Glutamatergic neuron (in vitro differentiated cells): ENCODE measurements around the gene ARFGEF3. TPM values are rescaled to one million over a fixed set of nuclear protein-coding genes. Genes with fewer than 3 reads are reported as not detected.

Experiments
- DNase-seq: peaks from one replicate; pipeline ENCODE4 v3.0.0; 2022
- H3K27ac Mint-ChIP-seq: one replicate; pipeline ENCODE4 v1.8.0; 2020; ENCODE audit warnings: mild to moderate bottlenecking, mixed read lengths, inconsistent platforms; ENCODE audit not compliant: unreplicated experiment
- H3K27me3 Mint-ChIP-seq: one replicate; pipeline ENCODE4 v1.8.0; 2020; ENCODE audit warnings: mild to moderate bottlenecking, moderate library complexity, mixed read lengths, inconsistent platforms; ENCODE audit not compliant: unreplicated experiment
- H3K36me3 Mint-ChIP-seq: one replicate; pipeline ENCODE4 v1.8.0; 2020; ENCODE audit warnings: mild to moderate bottlenecking, mixed read lengths, inconsistent platforms; ENCODE audit not compliant: unreplicated experiment
- H3K4me1 Mint-ChIP-seq: one replicate; pipeline ENCODE4 v1.8.0; 2020; ENCODE audit warnings: mild to moderate bottlenecking, low read depth, mixed read lengths, inconsistent platforms; ENCODE audit not compliant: unreplicated experiment
- H3K4me3 Mint-ChIP-seq: one replicate; pipeline ENCODE4 v1.8.0; 2020; ENCODE audit warnings: mild to moderate bottlenecking, mixed read lengths, inconsistent platforms; ENCODE audit not compliant: unreplicated experiment
- H3K9me3 Mint-ChIP-seq: one replicate; pipeline ENCODE4 v1.8.0; 2020; ENCODE audit warnings: mild to moderate bottlenecking, moderate library complexity, mixed read lengths, inconsistent platforms; ENCODE audit not compliant: unreplicated experiment
- total RNA-seq: library from RNA; stranded (reverse); fragmentation: NEBNext Ultra II Directional; extraction: Animal tissue kit (Norgen Biotek cat#: 25700); gene quantifications from one replicate; pipeline ENCODE4 v1.2.1, GENCODE V29; 2021; ENCODE audit not compliant: unreplicated experiment
- TF ChIP-seq, protein P1 (sequence below): fragments of 200-600 bp; sonication (generic); IDR thresholded peaks from one replicate; pipeline ENCODE4 v1.5.0; 2021; ENCODE audit not compliant: partially characterized antibody, unreplicated experiment

ARFGEF3 gene
- total RNA-seq, 1 donor from 2014 or later: 15.3 TPM

- no peaks in the 10 kb centered on the region for H3K36me3 Mint-ChIP-seq
- TF ChIP-seq, protein P1, sequence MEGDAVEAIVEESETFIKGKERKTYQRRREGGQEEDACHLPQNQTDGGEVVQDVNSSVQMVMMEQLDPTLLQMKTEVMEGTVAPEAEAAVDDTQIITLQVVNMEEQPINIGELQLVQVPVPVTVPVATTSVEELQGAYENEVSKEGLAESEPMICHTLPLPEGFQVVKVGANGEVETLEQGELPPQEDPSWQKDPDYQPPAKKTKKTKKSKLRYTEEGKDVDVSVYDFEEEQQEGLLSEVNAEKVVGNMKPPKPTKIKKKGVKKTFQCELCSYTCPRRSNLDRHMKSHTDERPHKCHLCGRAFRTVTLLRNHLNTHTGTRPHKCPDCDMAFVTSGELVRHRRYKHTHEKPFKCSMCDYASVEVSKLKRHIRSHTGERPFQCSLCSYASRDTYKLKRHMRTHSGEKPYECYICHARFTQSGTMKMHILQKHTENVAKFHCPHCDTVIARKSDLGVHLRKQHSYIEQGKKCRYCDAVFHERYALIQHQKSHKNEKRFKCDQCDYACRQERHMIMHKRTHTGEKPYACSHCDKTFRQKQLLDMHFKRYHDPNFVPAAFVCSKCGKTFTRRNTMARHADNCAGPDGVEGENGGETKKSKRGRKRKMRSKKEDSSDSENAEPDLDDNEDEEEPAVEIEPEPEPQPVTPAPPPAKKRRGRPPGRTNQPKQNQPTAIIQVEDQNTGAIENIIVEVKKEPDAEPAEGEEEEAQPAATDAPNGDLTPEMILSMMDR: no peak
- no peak overlapping the region for H3K4me3 Mint-ChIP-seq
- H3K27me3 Mint-ChIP-seq: no peaks in the 10 kb centered on the region
- no peak overlapping the region for H3K27ac Mint-ChIP-seq
- DNase-seq: no peak
- H3K9me3 Mint-ChIP-seq: peaks cover 1% of the 10 kb centered on the region
- H3K4me1 Mint-ChIP-seq: peaks cover 17% of the 10 kb centered on the region
Measured at GRCh38 chr6:138183790-138184134, 22.0 kb downstream of the ARFGEF3 start.

GRCh38 chr6:138184230-138184629 is 22.5 kb downstream of the ARFGEF3 start:
- H3K27me3 Mint-ChIP-seq: no peaks in the 10 kb centered on the region
- no peaks in the 10 kb centered on the region for H3K36me3 Mint-ChIP-seq
- TF ChIP-seq, protein P1: no peak
- H3K9me3 Mint-ChIP-seq: peaks cover 1% of the 10 kb centered on the region
- peaks cover 17% of the 10 kb centered on the region for H3K4me1 Mint-ChIP-seq
- DNase-seq: no peak
- no peak overlapping the region for H3K4me3 Mint-ChIP-seq
- H3K27ac Mint-ChIP-seq: no peak overlapping the region

DNA sequence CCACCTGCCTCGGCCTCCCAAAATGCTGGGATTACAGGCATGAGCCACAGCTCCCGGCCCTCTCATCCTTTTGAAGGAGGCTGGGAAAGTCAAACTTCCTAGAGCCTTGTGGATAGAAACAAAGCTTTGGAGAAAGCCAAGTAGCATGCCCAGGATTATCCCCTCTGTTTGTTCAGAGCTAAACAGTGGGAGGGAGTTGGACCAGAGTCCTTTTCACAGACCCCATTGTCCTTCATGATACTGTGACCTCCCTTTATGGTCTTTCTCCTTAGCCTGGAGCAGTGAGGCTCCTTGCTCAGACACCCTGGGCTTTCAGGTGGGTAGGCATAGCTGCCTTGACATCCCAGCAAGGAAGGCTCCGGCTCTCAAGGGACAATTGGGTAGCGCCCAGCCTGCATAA is 25.4 kb downstream of the ARFGEF3 start:
- Mint-ChIP-seq H3K4me1 (peaks cover 16% of the 10 kb centered on the region), H3K27me3 (no peaks in the 10 kb centered on the region), H3K9me3 (no peaks in the 10 kb centered on the region), H3K4me3 (no peak overlapping the region), H3K27ac (no peak overlapping the region), H3K36me3 (no peaks in the 10 kb centered on the region)
- DNase-seq: no peak
- TF ChIP-seq, protein P1: no peak

GRCh38 chr6:138188278-138188941 is 26.7 kb downstream of the ARFGEF3 start:
- Mint-ChIP-seq H3K27me3 (no peaks in the 10 kb centered on the region), H3K36me3 (no peaks in the 10 kb centered on the region), H3K4me1 (peaks cover 7% of the 10 kb centered on the region), H3K4me3 (no peak overlapping the region), H3K9me3 (no peaks in the 10 kb centered on the region), H3K27ac (no peak overlapping the region)
- no peak for DNase-seq
- TF ChIP-seq, protein P1: no peak

DNA sequence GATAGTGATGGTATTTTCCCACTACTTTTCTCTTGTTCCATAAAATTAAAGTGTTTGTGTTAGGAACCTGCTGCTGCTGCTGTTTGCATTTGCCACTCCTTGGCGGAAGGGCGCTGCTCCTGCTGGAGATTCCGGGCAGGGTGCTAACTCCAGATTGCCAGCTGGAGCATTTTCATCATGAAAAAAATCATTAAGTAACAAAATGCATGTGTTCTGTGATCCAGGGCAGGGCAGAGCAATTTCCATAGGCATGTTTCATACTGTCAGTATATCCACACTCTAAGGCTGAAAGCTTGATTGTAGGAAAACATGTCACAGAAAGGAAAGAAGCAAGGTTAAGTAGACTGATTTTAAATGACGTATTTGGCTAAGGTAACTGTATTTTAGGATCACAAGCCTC is 32.5 kb downstream of the ARFGEF3 start:
- H3K9me3 Mint-ChIP-seq: peaks cover 3% of the 10 kb centered on the region
- H3K27ac Mint-ChIP-seq: no peak overlapping the region
- TF ChIP-seq, protein P1: no peak
- H3K4me1 Mint-ChIP-seq: no peaks in the 10 kb centered on the region
- DNase-seq: no peak
- no peaks in the 10 kb centered on the region for H3K36me3 Mint-ChIP-seq
- no peak overlapping the region for H3K4me3 Mint-ChIP-seq
- H3K27me3 Mint-ChIP-seq: peaks cover 2% of the 10 kb centered on the region
